PC-9 (cell line): ENCODE results near the gene FGF12. TPM values are rescaled to one million over a fixed set of nuclear protein-coding genes. Genes with fewer than 3 reads are reported as not detected.

Source experiments
- BruUV-seq: library from RNA; stranded (reverse); fragments of 400-500 nt; replicated peaks from 2 replicates; lab custom pipeline; 2021; lab: Mats Ljungman, UMichigan
- CTCF ChIA-PET: fragments of 300-600 bp; sonication (Branson Sonifier 250); formaldehyde crosslinking; loops from one replicate; lab custom pipeline; 2022; ENCODE audit warnings: antibody characterized with exemption; lab: Charles Lee
- POLR2A ChIA-PET: fragments of 300-600 bp; sonication (Branson Sonifier 250); formaldehyde crosslinking; loops from one replicate; lab custom pipeline; 2022; ENCODE audit warnings: antibody characterized with exemption; ENCODE audit not compliant: unreplicated experiment; lab: Charles Lee
- DNase-seq, 2 experiments: peaks; one replicate each; pipeline versions ENCODE4 v3.0.0 to v3.0.0-alpha.2; 2015 to 2022; ENCODE audit warnings: mixed read lengths in 1 of 2
- H2AFZ ChIP-seq: fragments of 200-600 bp; sonication (generic); 2 replicates; pipeline ENCODE4 v1.8.1; 2017; ENCODE audit warnings: antibody characterized with exemption
- H3F3A ChIP-seq: fragments of 200-600 bp; sonication (generic); 2 replicates; pipeline ENCODE4 v1.8.1; 2017; ENCODE audit warnings: antibody characterized with exemption, mild to moderate bottlenecking, low read depth; ENCODE audit not compliant: insufficient read depth
- H3K27ac ChIP-seq: fragments of 200-600 bp; sonication (generic); 2 replicates; pipeline ENCODE4 v1.6.1; 2016; ENCODE audit warnings: mixed run types
- H3K27me3 ChIP-seq: fragments of 200-600 bp; sonication (generic); 2 replicates; pipeline ENCODE4 v1.6.1; 2016; ENCODE audit warnings: low read depth, mixed run types; ENCODE audit not compliant: insufficient read depth
- H3K36me3 ChIP-seq: fragments of 200-600 bp; sonication (generic); 2 replicates; pipeline ENCODE4 v1.6.1; 2016; ENCODE audit warnings: low read depth, mixed run types
- H3K4me1 ChIP-seq: fragments of 200-600 bp; sonication (generic); replicated peaks from 2 replicates; pipeline ENCODE4 v1.6.1; 2016; ENCODE audit warnings: mixed run types; ENCODE audit not compliant: insufficient read depth
- H3K4me2 ChIP-seq: fragments of 200-600 bp; sonication (generic); 2 replicates; pipeline ENCODE4 v1.6.1; 2017; ENCODE audit warnings: mixed run types
- H3K4me3 ChIP-seq: fragments of 200-600 bp; sonication (generic); 2 replicates; pipeline ENCODE4 v1.6.1; 2016; ENCODE audit warnings: mixed run types
- H3K79me2 ChIP-seq: fragments of 200-600 bp; sonication (generic); 2 replicates; pipeline ENCODE4 v1.6.1; 2017; ENCODE audit warnings: low read depth, mixed run types
- H3K9me2 ChIP-seq: fragments of 200-600 bp; sonication (generic); 2 replicates; pipeline ENCODE4 v1.8.1; 2017; ENCODE audit warnings: mild to moderate bottlenecking; ENCODE audit not compliant: insufficient read depth
- H3K9me3 ChIP-seq: fragments of 200-600 bp; sonication (generic); 2 replicates; pipeline ENCODE4 v1.8.1; 2016; ENCODE audit warnings: low read depth; ENCODE audit not compliant: insufficient read depth
- H4K20me1 ChIP-seq: fragments of 200-600 bp; sonication (generic); 2 replicates; pipeline ENCODE4 v1.8.1; 2017; ENCODE audit not compliant: insufficient read depth
- CTCF ChIP-seq: fragments of 200-600 bp; sonication (generic); conservative IDR thresholded peaks from 2 replicates; pipeline ENCODE4 v1.6.1; 2017; ENCODE audit warnings: mixed run types, antibody characterized with exemption, mild to moderate bottlenecking, moderate library complexity
- EZH2 ChIP-seq: fragments of 200-600 bp; sonication (generic); IDR thresholded peaks from 2 replicates; pipeline ENCODE4 v1.8.0; 2017; ENCODE audit warnings: antibody characterized with exemption, low read depth
- intact Hi-C: fragments of 100-400 bp; cut with micrococcal nuclease; formaldehyde crosslinking; loops from one replicate; pipeline ENCODE4 v1.10.0; 2022; ENCODE audit not compliant: unreplicated experiment
- total RNA-seq: library from RNA; stranded (reverse); gene quantifications from 2 replicates; pipeline ENCODE4 v1.2.3, GENCODE V29; 2021

The FGF12 gene
- total RNA-seq, 1 experiment from 2014 or later: 10.9 TPM

- no TSS peak for BruUV-seq
- DNase-seq: no peak
- no peaks in the 10 kb centered on the region for H3K9me3 ChIP-seq
- no peaks in the 10 kb centered on the region for H3K4me1 ChIP-seq
- no peak overlapping the region for H3K4me2 ChIP-seq
- ChIA-PET CTCF (no interaction called here), POLR2A (no interaction called here)
- no peak overlapping the region for H2AFZ ChIP-seq
- peaks cover 4% of the 10 kb centered on the region; the same call in 1 of the 2 replicates for H3K9me2 ChIP-seq
- TF ChIP-seq EZH2 (no peak), CTCF (no peak)
- H3K36me3 ChIP-seq: no peaks in the 10 kb centered on the region
- no peaks in the 10 kb centered on the region for H3K79me2 ChIP-seq
- no peak overlapping the region for H3K4me3 ChIP-seq
- no peaks in the 10 kb centered on the region for H4K20me1 ChIP-seq
- no peaks in the 10 kb centered on the region for H3F3A ChIP-seq
- H3K27ac ChIP-seq: no peak overlapping the region
- intact Hi-C loops: no loop called here
- H3K27me3 ChIP-seq: no peaks in the 10 kb centered on the region
Observed at GRCh38 chr3:192128922-192129321, 598.4 kb downstream of the FGF12 start.

GRCh38 chr3:192128060-192128459, 599.3 kb downstream of the FGF12 start:
- Histone ChIP-seq H3F3A (no peaks in the 10 kb centered on the region), H2AFZ (no peak overlapping the region), H3K9me2 (peaks cover 4% of the 10 kb centered on the region; the same call in 1 of the 2 replicates), H4K20me1 (no peaks in the 10 kb centered on the region), H3K4me2 (no peak overlapping the region), H3K4me3 (no peak overlapping the region), H3K4me1 (no peaks in the 10 kb centered on the region), H3K36me3 (no peaks in the 10 kb centered on the region), H3K27ac (no peak overlapping the region), H3K79me2 (no peaks in the 10 kb centered on the region), H3K27me3 (no peaks in the 10 kb centered on the region), H3K9me3 (no peaks in the 10 kb centered on the region)
- intact Hi-C loops: no loop called here
- ChIA-PET CTCF (interaction anchor here (0.6 kb wide), 3 partner anchors 13 to 314 kb away, joined by 3 to 8 read pairs (median 5); no protein-coding TSS in a partner anchor), POLR2A (no interaction called here)
- DNase-seq: no peak
- BruUV-seq: no TSS peak
- TF ChIP-seq EZH2 (no peak), CTCF (no peak)

- intact Hi-C loops: no loop called here
Observed at GRCh38 chr3:192122832-192123594, 604.3 kb downstream of the FGF12 start.

More at GRCh38 chr3:192122832-192123594, 604.3 kb downstream of the FGF12 start:
- peaks cover 4% of the 10 kb centered on the region; the same call in 1 of the 2 replicates for H3K9me2 ChIP-seq
- H3K27ac ChIP-seq: no peak overlapping the region
- DNase-seq: no peak
- no peaks in the 10 kb centered on the region for H3F3A ChIP-seq
- no peaks in the 10 kb centered on the region for H3K27me3 ChIP-seq
- 0 out of 2 replicates have a peak overlapping the region, but pooled peaks have one; percentile 10 for H2AFZ ChIP-seq
- TF ChIP-seq EZH2 (no peak), CTCF (no peak)
- CTCF ChIA-PET: interaction anchor here (0.6 kb wide), 1 partner anchor 9 kb away, joined by 5 read pairs; no protein-coding TSS in a partner anchor
- H3K79me2 ChIP-seq: no peaks in the 10 kb centered on the region
- H4K20me1 ChIP-seq: no peaks in the 10 kb centered on the region
- no peaks in the 10 kb centered on the region for H3K36me3 ChIP-seq
- H3K4me3 ChIP-seq: no peak overlapping the region
- H3K4me2 ChIP-seq: no peak overlapping the region
- POLR2A ChIA-PET: interaction anchor here (0.6 kb wide), 1 partner anchor 701 kb away, joined by 4 read pairs; no protein-coding TSS in a partner anchor
- no peaks in the 10 kb centered on the region for H3K9me3 ChIP-seq
- no peaks in the 10 kb centered on the region for H3K4me1 ChIP-seq
- BruUV-seq: no TSS peak
